Ovary (tissue), 9 donors: ENCODE results near the gene THADA. TPM values are rescaled to one million over a fixed set of nuclear protein-coding genes. Genes with fewer than 3 reads are reported as not detected.
A peak's percentile ranks its signal among the peaks of the same experiment; 100 is the strongest.

Experiments used
- DNase-seq, 5 donors: peaks; one replicate each; pipeline ENCODE4 v3.0.0-alpha.2; 2019 to 2020
- H3K27ac ChIP-seq, 2 donors: fragments of 200-600 bp; one replicate each; pipeline versions ENCODE4 v1.5.1 to v1.8.0; 2019 to 2022
- H3K27me3 ChIP-seq: fragments of 200-600 bp; one replicate; pipeline ENCODE4 v1.8.0; 2022
- H3K36me3 ChIP-seq: fragments of 200-600 bp; sonication (generic); one replicate; pipeline ENCODE4 v1.5.1; 2019
- H3K4me1 ChIP-seq: one replicate; pipeline ENCODE4 v1.8.1; 2013; ENCODE audit warnings: mild to moderate bottlenecking, moderate library complexity; ENCODE audit not compliant: insufficient read depth
- H3K4me3 ChIP-seq: fragments of 200-600 bp; sonication (generic); one replicate; pipeline ENCODE4 v1.5.1; 2017
- H3K9me3 ChIP-seq, 2 donors: fragments of 200-600 bp in 1 of 2; sonication (generic) in 1 of 2; one replicate each; pipeline versions ENCODE4 v1.5.1 to v1.8.1; 2013 to 2019; ENCODE audit warnings: mild to moderate bottlenecking in 1 of 2, moderate library complexity in 1 of 2
- CTCF ChIP-seq, 3 donors: fragments of 450-650 bp in 2 of 3; fragments of 200-600 bp in 1 of 3; IDR thresholded peaks; one replicate each; pipeline versions ENCODE4 v1.5.1 to v1.8.0; 2016 to 2022; ENCODE audit warnings: antibody characterized with exemption in 3 of 3, mild to moderate bottlenecking in 1 of 3
- EP300 ChIP-seq: sonication (generic); formaldehyde crosslinking; IDR thresholded peaks from one replicate; pipeline ENCODE4 v1.6.1; 2017; ENCODE audit warnings: antibody characterized with exemption
- POLR2A ChIP-seq: fragments of 450-650 bp; IDR thresholded peaks from one replicate; pipeline ENCODE4 v1.6.1; 2017; ENCODE audit warnings: antibody characterized with exemption, mild to moderate bottlenecking, moderate library complexity
- WGBS, 3 donors: extraction: QIAGEN DNeasy Blood & Tissue Kit in 1 of 3; methylation state at CpG; one replicate each; pipeline versions ENCODE4 v1.1.5 to v1.1.7; 2013 to 2017; 5-methylcytosine and 5-hydroxymethylcytosine counted together
- intact Hi-C, 4 donors: fragments of 100-400 bp; cut with DNase I; formaldehyde crosslinking; loops; one replicate each; pipeline versions ENCODE4 v1.11.0 to v1.15.1; 2022 to 2023
- polyA plus RNA-seq, 2 donors: library from polyadenylated mRNA; stranded (reverse); fragments of 200-250 nt in 1 of 2; fragments of 350-450 nt in 1 of 2; fragmentation: Illumina TruSeq in 1 of 2; extraction: RNeasy Lipid Tissue Mini Kit (QIAGEN cat#74804) in 1 of 2; gene quantifications; one replicate each; pipeline ENCODE4 v1.2.3, GENCODE V29; 2013 to 2014
- total RNA-seq, 7 donors: library from RNA; depleted of rRNA in 2 of 7; stranded (reverse); fragments of >200 nt in 2 of 7; fragmentation: NEBNext Ultra II Directional in 3 of 7; extraction: Animal tissue kit (Norgen Biotek cat#: 25700) in 3 of 7; gene quantifications; one replicate each; pipeline versions ENCODE4 v1.1.0 to v1.2.4, GENCODE V29; 2016 to 2023
- donor health status: DM: no; HTN: no; CAD: no; lungs with moderate emphysema.
- donor health status: DM: no; HTN: no; CAD: no.
- donor health status: Bipolar disorder and iron deficiency.
- donor health status: DM: yes; HTN: yes; CAD: no.
- donor health status: DM: no; HTN: no; CAD: no.
- donor health status: DM: yes; HTN: yes; CAD: no.

THADA gene
- total and polyA plus RNA-seq, 9 donors: 14.0 to 46.8 (median 28.6) TPM

- WGBS, 3 donors: 92 to 95% (median 94%) methylated on average over 16 of the region's 16 CpGs
- H3K27ac ChIP-seq: no peak overlapping the region
- TF ChIP-seq CTCF (IDR thresholded peaks at IDR 0.05): no peak
- TF ChIP-seq EP300: no peak
- TF ChIP-seq POLR2A: no peak
- H3K36me3 ChIP-seq: no peaks in the 10 kb centered on the region
- intact Hi-C loops: no loop called here
- peaks cover 2% of the 10 kb centered on the region for H3K4me1 ChIP-seq
- DNase-seq: no peak
- H3K9me3 ChIP-seq: no peaks in the 10 kb centered on the region
- no peak overlapping the region for H3K4me3 ChIP-seq
- no peaks in the 10 kb centered on the region for H3K27me3 ChIP-seq
These were observed 407.1 kb downstream of the THADA start for GRCh38 chr2:43188561-43189386.

GRCh38 chr2:43186679-43187374 is 409.0 kb downstream of the THADA start:
- H3K9me3 ChIP-seq: no peaks in the 10 kb centered on the region
- no peaks in the 10 kb centered on the region for H3K4me1 ChIP-seq
- intact Hi-C loops: no loop called here
- H3K27me3 ChIP-seq: no peaks in the 10 kb centered on the region
- H3K27ac ChIP-seq: peak overlapping the region in 1 of 2 donors; percentile 66
- 54 to 68% (median 61%) methylated on average over 12 of the region's 12 CpGs for WGBS, 3 donors
- no peak overlapping the region for H3K4me3 ChIP-seq
- DNase-seq: peak in 2 of 5 donors; percentile 39 to 68
- no peaks in the 10 kb centered on the region for H3K36me3 ChIP-seq
- TF ChIP-seq EP300: no peak
- TF ChIP-seq CTCF (IDR thresholded peaks at IDR 0.05): no peak
- TF ChIP-seq POLR2A: no peak

GRCh38 chr2:43186321-43186678 is 409.5 kb downstream of the THADA start:
- Histone ChIP-seq H3K27ac (peak overlapping the region in 1 of 2 donors; percentile 66), H3K9me3 (no peaks in the 10 kb centered on the region), H3K4me3 (no peak overlapping the region), H3K27me3 (no peaks in the 10 kb centered on the region), H3K36me3 (no peaks in the 10 kb centered on the region), H3K4me1 (no peaks in the 10 kb centered on the region)
- intact Hi-C loops: no loop called here
- no peak for TF ChIP-seq CTCF (IDR thresholded peaks at IDR 0.05)
- no peak for TF ChIP-seq EP300
- no peak for TF ChIP-seq POLR2A
- DNase-seq: no peak
- 90 to 98% (median 97%) methylated on average over 6 of the region's 6 CpGs for WGBS, 3 donors

- Histone ChIP-seq H3K36me3 (no peaks in the 10 kb centered on the region), H3K4me3 (no peak overlapping the region), H3K27ac (no peak overlapping the region), H3K27me3 (no peaks in the 10 kb centered on the region), H3K9me3 (no peaks in the 10 kb centered on the region), H3K4me1 (no peaks in the 10 kb centered on the region)
- DNase-seq: no peak
- TF ChIP-seq EP300: no peak
- TF ChIP-seq POLR2A: no peak
- no peak for TF ChIP-seq CTCF (IDR thresholded peaks at IDR 0.05)
- intact Hi-C loops: no loop called here
- 85 to 95% (median 89%) methylated on average over 4 of the region's 4 CpGs for WGBS, 3 donors
These were observed 410.7 kb downstream of the THADA start for GRCh38 chr2:43185146-43185545.
